Gastrocnemius medialis (tissue), 4 donors: ENCODE data around the gene HIGD2B. TPM values are rescaled to one million over a fixed set of nuclear protein-coding genes. Genes with fewer than 3 reads are reported as not detected.

Experiments
- ATAC-seq, 2 donors: fragments of 150-250 bp; one replicate each; pipeline ENCODE4 v1.9.1; 2016
- DNase-seq, 2 donors: peaks; one replicate each; pipeline ENCODE4 v3.0.0-alpha.2; 2019
- H3K27ac ChIP-seq, 4 donors: fragments of 200-600 bp; sonication (generic); 1 replicate in 1 of 4; 2 replicates in 3 of 4; pipeline ENCODE4 v1.5.1; 2016 to 2018; ENCODE audit warnings: mild to moderate bottlenecking in 2 of 4, moderate library complexity in 1 of 4
- H3K27me3 ChIP-seq, 3 donors: fragments of 200-600 bp; sonication (generic) in 2 of 3; 1 replicate in 1 of 3; 2 replicates in 2 of 3; pipeline versions ENCODE4 v1.5.1 to v1.6.0; 2016 to 2019; ENCODE audit warnings: mild to moderate bottlenecking in 1 of 3, moderate library complexity in 1 of 3
- H3K36me3 ChIP-seq, 2 donors: fragments of 200-600 bp; sonication (generic) in 1 of 2; one replicate each; pipeline ENCODE4 v1.5.1; 2017 to 2018
- H3K4me1 ChIP-seq, 2 donors: fragments of 200-600 bp; sonication (generic) in 1 of 2; one replicate each; pipeline ENCODE4 v1.5.1; 2016 to 2017; ENCODE audit warnings: mild to moderate bottlenecking in 2 of 2
- H3K4me3 ChIP-seq, 4 donors: fragments of 200-600 bp; sonication (generic) in 3 of 4; 1 replicate in 1 of 4; 2 replicates in 3 of 4; pipeline ENCODE4 v1.5.1; 2016 to 2019; ENCODE audit warnings: mild to moderate bottlenecking in 2 of 4
- H3K9me3 ChIP-seq, 3 donors: fragments of 200-600 bp; sonication (generic) in 2 of 3; 1 replicate in 1 of 3; 2 replicates in 2 of 3; pipeline ENCODE4 v1.5.1; 2016 to 2019
- CTCF ChIP-seq, 5 experiments: fragments of 450-650 bp in 3 of 5; fragments of 200-600 bp in 2 of 5; sonication (generic) in 2 of 5; IDR thresholded peaks in 4 of 5; conservative IDR thresholded peaks in 1 of 5; 1 replicate in 4 of 5; 2 replicates in 1 of 5; pipeline ENCODE4 v1.5.1; 2016 to 2019; ENCODE audit warnings: antibody characterized with exemption in 5 of 5, mild to moderate bottlenecking in 3 of 5, moderate library complexity in 3 of 5
- POLR2A ChIP-seq, 2 donors: fragments of 450-650 bp; IDR thresholded peaks; one replicate each; pipeline ENCODE4 v1.6.1; 2017; ENCODE audit warnings: antibody characterized with exemption in 2 of 2, mild to moderate bottlenecking in 2 of 2, moderate library complexity in 2 of 2
- in situ Hi-C, 4 donors: fragments of 200-750 bp; cut with MboI; loops; one replicate each; pipeline versions ENCODE4 v1.15.0 to v1.8.0; 2017; ENCODE audit warnings: low sequenced_read_pairs in 4 of 4
- intact Hi-C: fragments of 100-400 bp; cut with DNase I; formaldehyde crosslinking; loops from one replicate; pipeline ENCODE4 v1.15.1; 2023; ENCODE audit warnings: low total_unique reads
- total RNA-seq, 4 donors: library from RNA; depleted of rRNA; stranded (reverse); fragments of >200 nt; gene quantifications; one replicate each; pipeline versions ENCODE4 v1.1.0 to v1.2.3, GENCODE V29; 2016

Gene HIGD2B
- total RNA-seq, 4 donors from 2014 or later: not detected

- no peaks in the 10 kb centered on the region for H3K4me1 ChIP-seq
- no peaks in the 10 kb centered on the region for H3K9me3 ChIP-seq
- in situ Hi-C loops (loop anchor here in 3 of 4 donors (10.0 to 25.0 kb wide), 3 partner anchors 74 to 237 kb away; partner anchors contain the start of gene ARIH1 (in 1 of the 3)), intact Hi-C loops (no loop called here)
- H3K27ac ChIP-seq: no peak overlapping the region
- H3K36me3 ChIP-seq: no peaks in the 10 kb centered on the region
- TF ChIP-seq POLR2A (IDR thresholded peaks at IDR 0.05) (no peak), CTCF (IDR thresholded peaks at IDR 0.05 in 4 of 5, conservative IDR thresholded peaks at IDR 0.05 in 1 of 5) (no peak)
- no peaks in the 10 kb centered on the region for H3K27me3 ChIP-seq
- H3K4me3 ChIP-seq: no peak overlapping the region
- DNase-seq (no peak), ATAC-seq (no peak)
Measured at GRCh38 chr15:72698938-72699337, 13.0 kb upstream of the HIGD2B start.

- no peaks in the 10 kb centered on the region for H3K9me3 ChIP-seq
- H3K27me3 ChIP-seq: no peaks in the 10 kb centered on the region
- H3K36me3 ChIP-seq: no peaks in the 10 kb centered on the region
- TF ChIP-seq POLR2A (IDR thresholded peaks at IDR 0.05) (no peak), CTCF (IDR thresholded peaks at IDR 0.05 in 4 of 5, conservative IDR thresholded peaks at IDR 0.05 in 1 of 5) (no peak)
- H3K4me1 ChIP-seq: peaks cover 6 to 7% of the 10 kb centered on the region in 2 donors
- in situ Hi-C loops (loop anchor here in 3 of 4 donors (10.0 to 25.0 kb wide), 3 partner anchors 66 to 229 kb away; partner anchors contain the start of gene ARIH1 (in 1 of the 3)), intact Hi-C loops (no loop called here)
- ATAC-seq (no peak), DNase-seq (no peak)
- no peak overlapping the region for H3K4me3 ChIP-seq
- no peak overlapping the region for H3K27ac ChIP-seq
Measured at GRCh38 chr15:72690938-72691337, 5.0 kb upstream of the HIGD2B start.

GRCh38 chr15:72688697-72689096, 2.7 kb upstream of the HIGD2B start:
- no peak for TF ChIP-seq CTCF (IDR thresholded peaks at IDR 0.05 in 4 of 5, conservative IDR thresholded peaks at IDR 0.05 in 1 of 5)
- no peak for TF ChIP-seq POLR2A (IDR thresholded peaks at IDR 0.05)
- Histone ChIP-seq H3K36me3 (no peaks in the 10 kb centered on the region), H3K4me1 (peaks cover 12 to 15% of the 10 kb centered on the region in 2 donors), H3K27me3 (no peaks in the 10 kb centered on the region), H3K27ac (no peak overlapping the region), H3K4me3 (no peak overlapping the region), H3K9me3 (no peaks in the 10 kb centered on the region)
- in situ Hi-C loops (loop anchor here in 3 of 4 donors (10.0 to 25.0 kb wide), 3 partner anchors 64 to 226 kb away; partner anchors contain the start of gene ARIH1 (in 1 of the 3)), intact Hi-C loops (loop anchor here (5.0 to 10.0 kb wide), 2 partner anchors 216 to 314 kb away; partner anchors contain the start of genes ARIH1 and HEXA)
- no peak for ATAC-seq
- DNase-seq: no peak

GRCh38 chr15:72685301-72685924, 569 bp downstream of the HIGD2B start:
- Histone ChIP-seq H3K9me3 (no peaks in the 10 kb centered on the region), H3K27ac (peak overlapping the region; percentile 85 to 88 (median 86)), H3K27me3 (no peaks in the 10 kb centered on the region), H3K4me1 (peaks cover 12 to 15% of the 10 kb centered on the region in 2 donors), H3K4me3 (peak overlapping the region; percentile 67 to 83 (median 80)), H3K36me3 (no peaks in the 10 kb centered on the region)
- in situ Hi-C loops (loop anchor here in 3 of 4 donors (10.0 to 25.0 kb wide), 3 partner anchors 61 to 223 kb away; partner anchors contain the start of gene ARIH1 (in 1 of the 3)), intact Hi-C loops (loop anchor here (5.0 to 10.0 kb wide), 2 partner anchors 213 to 311 kb away; partner anchors contain the start of genes ARIH1 and HEXA)
- DNase-seq: no peak
- no peak for TF ChIP-seq CTCF (IDR thresholded peaks at IDR 0.05 in 4 of 5, conservative IDR thresholded peaks at IDR 0.05 in 1 of 5)
- no peak for TF ChIP-seq POLR2A (IDR thresholded peaks at IDR 0.05)
- ATAC-seq: no peak
